ENCODE measurements around the gene GSG1L. TPM values are rescaled to one million over a fixed set of nuclear protein-coding genes. Genes with fewer than 3 reads are reported as not detected.
"Not testable (repeated sequence)": the region's sequence is repeated elsewhere in the genome, so short reads cannot be mapped to it uniquely, and the experiment has no call there.

Gene GSG1L
- total RNA-seq, 1 donor from 2014 or later: 0.19 TPM

DNA sequence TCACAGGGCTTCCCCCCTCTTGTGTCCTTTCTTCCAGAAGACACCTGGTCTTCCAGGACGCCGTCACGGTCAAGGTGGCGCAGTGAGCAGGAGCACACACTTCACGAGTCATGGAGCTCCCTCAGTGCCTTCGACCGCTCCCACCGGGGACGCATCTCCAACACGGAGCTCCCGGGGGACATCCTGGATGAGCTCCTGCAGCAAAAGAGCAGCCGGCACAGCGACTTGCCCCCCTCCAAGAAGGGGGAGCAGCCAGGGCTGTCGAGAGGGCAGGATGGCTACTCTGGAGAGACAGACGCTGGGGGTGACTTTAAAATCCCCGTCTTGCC lies 314.0 kb downstream of the GSG1L start:
- ATAC-seq (no peak), DNase-seq (ENCODE audit: missing footprints) (no peak)
- intact Hi-C loops (cut with DNase I): no loop called here

GRCh38 chr16:27748868-27749546 lies 314.5 kb downstream of the GSG1L start:
- intact Hi-C loops (cut with DNase I): no loop called here
- no peak for ATAC-seq
- DNase-seq (ENCODE audit: missing footprints): no peak

GRCh38 chr16:27747946-27748345 lies 315.6 kb downstream of the GSG1L start:
- intact Hi-C loops (cut with DNase I): no loop called here
- DNase-seq (ENCODE audit: missing footprints) (no peak), ATAC-seq (no peak)

GRCh38 chr16:27746076-27746855 lies 317.2 kb downstream of the GSG1L start:
- intact Hi-C loops (cut with DNase I): no loop called here

DNA sequence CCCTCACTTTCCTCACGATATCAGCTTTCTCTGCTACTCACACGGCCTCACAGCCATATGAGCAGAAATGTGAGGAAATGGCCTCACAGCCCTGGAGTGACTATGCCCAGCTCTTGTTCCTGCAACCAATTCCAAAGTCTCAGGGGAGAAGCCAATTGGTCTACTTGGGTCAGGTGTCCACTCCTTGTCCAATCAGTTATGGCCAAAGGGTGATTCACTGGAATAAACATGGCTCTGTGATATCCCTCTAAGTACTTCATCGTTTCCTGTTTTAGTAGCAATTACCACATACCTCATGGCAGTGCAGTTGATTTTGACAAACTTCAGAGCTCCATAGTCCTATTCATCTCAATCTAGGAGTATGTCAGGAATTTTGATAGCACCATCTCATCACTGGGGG lies 318.2 kb downstream of the GSG1L start:
- ATAC-seq (no peak), DNase-seq (ENCODE audit: missing footprints) (no peak)
- intact Hi-C loops (cut with DNase I): no loop called here

More at GRCh38 chr16:27746076-27746855, 317.2 kb downstream of the GSG1L start:
- ATAC-seq (no peak), DNase-seq (ENCODE audit: missing footprints) (no peak)

DNA sequence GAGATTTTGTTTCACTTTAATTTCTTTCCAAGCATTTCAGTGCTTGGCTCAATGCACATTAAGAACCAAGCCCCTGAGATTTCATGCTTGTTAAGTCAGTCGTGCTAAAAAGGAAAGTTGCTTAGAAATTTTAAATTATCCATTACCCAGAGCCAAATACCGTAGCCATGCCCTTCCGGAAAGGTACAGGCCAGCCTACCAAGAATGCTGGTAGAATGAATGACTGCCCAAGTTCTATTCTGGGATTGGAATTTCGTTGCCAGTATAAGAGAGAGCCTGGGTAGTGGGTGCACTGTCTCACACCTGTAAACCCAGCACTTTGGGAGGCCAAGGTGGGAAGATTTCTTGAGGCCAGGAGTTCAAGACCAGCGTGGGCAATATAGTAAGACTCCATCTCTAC lies 319.6 kb downstream of the GSG1L start:
- ATAC-seq: no peak
- intact Hi-C loops (cut with DNase I): no loop called here
- DNase-seq (ENCODE audit: missing footprints): no peak

GRCh38 chr16:27743001-27743400 lies 320.5 kb downstream of the GSG1L start:
- DNase-seq (ENCODE audit: missing footprints); intact Hi-C loops (cut with DNase I); ATAC-seq: not testable (repeated sequence)

DNA sequence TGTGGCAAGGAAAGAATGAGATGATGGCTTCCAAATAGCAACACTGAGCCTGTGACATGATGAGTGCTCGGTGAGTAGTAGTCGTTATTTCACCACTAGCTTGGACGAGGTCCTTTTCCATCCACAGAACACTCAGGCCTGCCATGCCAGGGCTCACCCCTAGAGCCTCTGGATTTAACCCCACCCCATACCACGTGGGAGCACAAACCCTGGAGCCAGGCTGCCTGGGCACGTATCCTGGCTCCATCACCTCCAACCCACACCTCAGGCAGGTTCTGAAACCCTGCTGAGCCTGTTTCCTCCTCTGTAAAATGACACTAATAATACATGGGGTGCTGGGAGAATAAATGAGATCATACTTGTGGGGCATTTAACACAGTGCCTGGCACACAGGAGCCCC lies 321.2 kb downstream of the GSG1L start:
- DNase-seq (ENCODE audit: missing footprints): no peak
- no peak for ATAC-seq
- intact Hi-C loops (cut with DNase I): no loop called here

DNA sequence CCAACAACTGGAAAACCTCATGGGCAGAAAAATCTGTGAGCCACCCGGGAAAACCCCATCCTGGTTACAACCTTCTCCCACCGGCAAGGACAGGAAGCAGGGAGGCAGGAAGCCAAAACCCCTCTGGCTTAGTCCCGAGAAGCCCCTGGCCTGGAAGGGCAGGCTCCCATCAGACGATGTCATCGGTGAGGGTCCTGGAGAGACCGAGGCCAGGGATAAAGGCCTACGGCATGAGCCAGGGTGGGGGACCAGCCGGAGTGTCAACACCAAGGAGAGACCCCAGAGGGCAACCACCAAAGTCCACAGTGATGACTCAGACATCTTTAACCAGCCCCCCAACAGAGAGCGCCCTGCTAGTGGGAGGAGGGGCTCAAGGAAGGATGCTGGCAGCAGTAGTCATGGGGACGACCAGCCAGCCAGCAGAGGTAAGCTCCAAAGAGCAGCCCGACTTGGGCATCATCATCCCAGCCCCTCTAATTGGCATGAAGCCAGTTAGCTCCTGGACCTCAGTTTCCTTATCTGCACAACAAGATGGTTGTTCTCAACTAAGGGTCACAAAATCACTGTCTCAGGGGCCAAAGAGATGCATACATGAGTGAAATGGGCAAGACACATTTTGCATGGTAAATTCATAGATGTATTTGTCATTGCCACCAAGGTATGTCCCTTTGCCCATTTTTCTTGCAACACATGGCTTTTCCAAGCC lies 322.9 kb downstream of the GSG1L start:
- no peak for DNase-seq (ENCODE audit: missing footprints)
- no peak for ATAC-seq
- intact Hi-C loops (cut with DNase I): no loop called here

DNA sequence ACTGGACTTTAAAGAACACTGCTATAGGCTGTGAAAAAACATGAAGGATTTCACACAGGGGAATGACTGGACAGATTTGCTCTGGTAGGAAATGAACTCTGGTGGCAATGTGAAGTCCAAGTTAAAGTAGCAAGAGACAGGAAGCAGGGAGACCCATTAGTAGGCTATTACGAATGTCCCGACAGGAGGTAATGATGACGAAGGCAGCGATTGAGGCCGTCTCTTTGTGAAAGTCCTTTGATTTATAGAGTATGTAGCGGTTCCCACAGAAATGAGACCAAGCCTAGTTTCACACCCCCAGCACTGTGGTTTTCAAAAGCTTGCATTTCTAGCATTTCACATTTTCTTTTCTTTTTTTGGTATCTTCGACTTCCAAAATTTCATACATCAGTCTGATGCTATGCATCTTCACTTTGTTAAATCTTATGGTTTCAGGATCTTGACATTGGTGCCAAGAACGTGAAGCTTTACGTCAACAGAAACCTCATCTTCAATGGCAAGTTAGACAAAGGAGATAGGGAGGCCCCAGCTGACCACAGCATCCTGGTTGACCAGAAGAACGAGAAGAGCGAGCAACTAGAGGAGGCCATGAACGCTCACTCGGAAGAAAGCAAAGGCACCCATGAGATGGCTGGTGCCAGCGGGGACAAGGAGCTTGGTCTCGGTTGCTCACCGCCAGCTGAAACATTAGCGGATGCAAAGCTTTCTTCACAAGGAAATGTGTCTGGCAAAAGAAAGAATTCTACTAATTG lies 323.7 kb downstream of the GSG1L start:
- no peak for ATAC-seq
- intact Hi-C loops (cut with DNase I): no loop called here
- DNase-seq (ENCODE audit: missing footprints): no peak

DNA sequence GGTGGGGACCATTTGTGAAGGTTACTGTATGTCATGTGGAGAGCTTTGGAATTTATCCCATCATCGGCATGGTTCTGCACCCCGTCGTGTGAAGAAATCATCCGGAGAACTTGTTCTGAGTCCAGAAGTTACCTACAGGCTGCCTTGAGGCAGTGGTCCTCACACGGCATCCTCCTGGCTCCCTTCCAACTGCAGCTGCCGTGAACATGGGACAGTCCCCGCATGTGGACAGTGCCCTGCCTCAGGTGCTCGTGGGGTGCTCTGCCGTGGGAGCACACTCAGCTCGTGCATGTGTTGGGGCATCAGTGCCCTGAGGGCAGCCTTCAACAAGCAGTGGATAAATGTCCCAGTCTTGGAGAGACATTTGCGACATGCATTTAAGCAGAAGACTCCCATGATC lies 324.9 kb downstream of the GSG1L start:
- DNase-seq (ENCODE audit: missing footprints) (no peak), ATAC-seq (no peak)
- intact Hi-C loops (cut with DNase I): no loop called here

Other genes with a start within 250 kb of the GSG1L start
- gene XPO6, start 148.3 kb upstream of the GSG1L start, total RNA-seq: 30.4 TPM
- 1.4 TPM for gene SBK1, start 228.8 kb upstream of the GSG1L start, total RNA-seq